HG02588 (cell line): ENCODE measurements around the gene POU5F1.

Source experiments
- ATAC-seq: cut with Tn5 transposase; IDR thresholded peaks from one replicate; pipeline ENCODE4 v1.9.1; 2021; ENCODE audit warnings: mild to moderate bottlenecking, moderate library complexity; ENCODE audit not compliant: unreplicated experiment

POU5F1 gene

GRCh38 chr6:31116661-31117385 lies 53.7 kb downstream of the POU5F1 start:
- ATAC-seq, result no peak

GRCh38 chr6:31115941-31116560 lies 54.4 kb downstream of the POU5F1 start:
- no peak for ATAC-seq

- no peak for ATAC-seq
Measured at GRCh38 chr6:31114970-31115849, 55.3 kb downstream of the POU5F1 start.

GRCh38 chr6:31114541-31114878 lies 56.0 kb downstream of the POU5F1 start, which contains the start of gene PSORS1C1:
TSS of gene PSORS1C1 (plus strand) at chr6:31114800. CDS start at chr6:31129633, 14,833 bp downstream.
- ATAC-seq, result no peak
